HG03521 (cell line): ENCODE results near the gene HSD17B8.

Source experiments
- ATAC-seq: cut with Tn5 transposase; IDR thresholded peaks from one replicate; pipeline ENCODE4 v1.9.1; 2021; ENCODE audit warnings: mild to moderate bottlenecking, moderate library complexity; ENCODE audit not compliant: unreplicated experiment

HSD17B8 gene

GRCh38 chr6:33236328-33236727 lies 31.9 kb downstream of the HSD17B8 start:
- no peak for ATAC-seq

GRCh38 chr6:33236852-33237251 lies 32.4 kb downstream of the HSD17B8 start:
- ATAC-seq: no peak

DNA sequence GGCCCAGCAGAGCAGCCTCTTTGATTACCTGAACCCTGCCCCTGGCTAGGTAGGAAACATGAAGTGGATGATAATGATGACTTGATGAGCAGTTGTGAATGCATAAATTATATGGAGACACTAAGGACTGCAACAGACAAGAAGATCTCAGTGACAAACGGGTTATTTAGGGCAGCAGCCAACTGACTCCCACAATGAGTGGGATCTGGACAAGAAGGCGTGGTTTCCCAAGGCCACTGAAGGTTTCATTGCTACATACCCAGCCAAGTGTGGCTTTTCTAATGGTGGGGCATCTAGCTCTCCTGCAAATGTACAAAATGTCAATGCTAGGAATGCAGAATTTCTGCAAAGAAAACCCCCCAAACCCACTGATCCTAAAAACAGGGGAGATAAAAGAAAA lies 33.3 kb downstream of the HSD17B8 start:
- no peak for ATAC-seq

DNA sequence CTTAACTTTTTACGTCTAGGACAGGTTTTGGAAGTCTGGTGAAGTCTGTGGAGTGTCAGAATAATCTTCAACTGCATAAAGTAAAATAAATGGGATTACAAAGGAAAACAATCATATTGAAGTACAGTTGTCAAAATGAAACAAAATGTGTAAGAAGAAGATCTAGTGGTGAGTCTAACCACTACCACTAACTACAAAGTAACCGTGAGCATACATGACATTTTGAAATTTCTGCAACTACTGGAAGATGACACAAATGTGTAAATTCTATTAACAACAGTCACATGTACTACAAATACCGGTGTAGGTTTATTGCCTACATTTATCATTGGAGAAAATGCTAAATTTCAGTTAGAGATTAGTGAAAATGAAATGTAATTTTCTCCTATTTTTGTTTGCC lies 37.5 kb downstream of the HSD17B8 start:
- ATAC-seq: no peak

DNA sequence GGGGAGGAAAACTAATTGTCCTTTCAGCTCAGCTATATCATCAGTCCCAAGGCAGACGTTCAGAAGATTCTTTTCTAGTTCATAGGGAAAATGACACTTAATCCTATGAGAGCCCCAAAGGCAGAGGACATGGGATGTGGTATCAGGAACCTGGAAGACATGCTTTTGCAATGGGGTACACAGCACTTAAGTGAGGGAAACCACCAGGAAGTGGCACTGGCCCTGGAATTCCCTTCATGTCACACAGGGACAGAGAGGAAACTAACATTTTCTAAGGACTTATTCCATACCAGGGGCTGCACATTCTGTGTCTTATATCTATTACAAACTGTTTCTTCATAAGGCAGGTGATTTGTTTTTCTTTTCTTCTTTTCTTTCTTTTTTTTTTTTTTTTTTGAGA lies 39.0 kb downstream of the HSD17B8 start:
- no peak for ATAC-seq

DNA sequence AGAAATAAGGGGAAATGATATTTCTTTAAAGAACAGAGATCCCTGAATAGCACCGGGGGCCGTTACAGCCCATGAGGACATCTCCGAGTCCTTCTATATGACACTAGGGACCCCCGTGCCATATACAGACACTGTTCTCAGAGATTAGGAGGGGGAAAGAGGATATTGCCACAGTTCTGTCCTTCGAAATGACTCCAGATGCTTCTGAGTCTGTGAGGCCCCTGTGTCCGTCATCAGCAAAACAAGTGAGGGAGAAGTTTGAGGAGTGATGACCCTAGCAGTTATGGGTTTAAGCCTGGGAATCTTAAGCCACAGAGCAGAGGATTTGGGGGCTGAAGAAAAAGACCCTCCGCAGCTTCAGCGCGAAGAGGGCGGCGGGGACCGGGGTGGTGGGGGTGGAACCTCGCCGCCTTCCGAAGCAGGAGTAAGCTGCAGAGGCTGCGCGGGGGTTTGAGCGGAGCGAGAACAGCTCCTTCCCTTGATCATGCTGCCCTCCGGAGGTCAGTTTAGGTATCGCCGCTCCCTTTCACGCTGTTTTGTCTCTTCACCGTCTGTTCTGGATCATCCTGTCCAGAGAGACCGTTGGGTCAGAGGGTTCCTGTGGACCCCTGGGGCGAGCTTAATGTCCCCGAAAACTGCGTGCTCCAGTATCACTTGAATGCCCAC lies 43.7 kb downstream of the HSD17B8 start:
- no peak for ATAC-seq

GRCh38 chr6:33248643-33248931 lies 44.1 kb downstream of the HSD17B8 start:
- no peak for ATAC-seq

GRCh38 chr6:33248932-33249731 lies 44.7 kb downstream of the HSD17B8 start:
- peak; percentile 84 for ATAC-seq

DNA sequence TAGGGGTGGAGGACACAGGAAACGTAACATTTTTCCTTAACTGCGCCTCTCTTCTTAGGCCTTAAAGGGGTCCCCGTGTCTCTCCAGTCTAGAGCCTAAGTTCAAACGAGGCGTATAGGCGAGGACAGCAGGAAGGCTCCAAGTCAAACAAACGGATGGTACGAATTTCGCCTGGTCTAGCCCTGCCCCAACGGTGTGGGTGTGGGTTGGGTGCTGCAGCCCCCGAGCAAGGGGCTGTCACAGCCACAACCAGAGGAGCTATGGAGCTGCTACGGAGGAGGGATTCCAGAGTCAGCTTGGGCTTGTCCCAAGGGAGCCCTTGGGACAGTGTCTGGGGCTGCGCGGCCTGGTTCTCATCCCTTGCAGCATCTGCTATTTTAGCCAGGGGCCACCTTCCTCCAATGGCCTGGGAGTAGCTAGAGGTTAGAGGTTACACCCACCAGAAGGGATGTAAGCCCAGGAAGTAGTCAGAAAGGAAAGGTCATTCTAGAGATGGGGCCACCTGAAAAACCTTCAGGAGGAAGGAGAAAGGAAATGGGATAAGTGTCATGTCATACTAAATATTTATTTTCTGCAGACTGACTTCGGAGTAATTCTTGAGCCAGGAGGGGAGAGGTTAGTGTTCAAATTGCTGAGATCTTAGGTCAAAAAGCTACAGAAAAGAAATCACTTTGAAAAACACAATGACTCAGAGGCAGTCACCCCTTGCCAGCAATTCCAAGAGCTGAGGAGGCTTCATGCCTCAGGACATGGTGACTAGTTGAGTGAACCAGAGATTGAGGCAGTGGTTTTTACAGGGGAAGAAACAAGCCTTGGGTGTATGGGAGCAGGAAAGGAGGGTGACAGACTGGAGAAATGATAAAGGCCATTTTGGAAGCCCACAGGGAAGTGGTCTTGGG lies 45.5 kb downstream of the HSD17B8 start:
- ATAC-seq: no peak

DNA sequence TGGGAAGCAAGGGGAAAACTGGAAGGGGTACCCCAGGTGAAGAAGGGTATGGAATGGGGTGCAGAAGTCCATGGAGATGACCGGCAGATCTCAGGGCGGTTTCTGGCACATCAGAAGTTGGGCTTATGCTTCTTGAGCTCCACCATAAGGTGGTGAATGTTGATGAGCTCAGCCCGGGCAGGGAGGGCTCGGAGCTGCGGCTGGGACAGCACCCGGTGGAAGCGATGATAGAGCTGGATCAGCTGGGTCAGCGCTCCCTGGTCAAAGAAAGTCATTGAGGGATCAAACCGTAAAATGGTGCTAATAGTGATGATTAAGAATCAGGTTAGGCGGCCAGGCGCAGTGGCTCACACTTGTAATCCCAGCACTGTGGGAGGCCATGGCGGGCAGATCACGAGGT lies 46.3 kb downstream of the HSD17B8 start:
- no peak for ATAC-seq

DNA sequence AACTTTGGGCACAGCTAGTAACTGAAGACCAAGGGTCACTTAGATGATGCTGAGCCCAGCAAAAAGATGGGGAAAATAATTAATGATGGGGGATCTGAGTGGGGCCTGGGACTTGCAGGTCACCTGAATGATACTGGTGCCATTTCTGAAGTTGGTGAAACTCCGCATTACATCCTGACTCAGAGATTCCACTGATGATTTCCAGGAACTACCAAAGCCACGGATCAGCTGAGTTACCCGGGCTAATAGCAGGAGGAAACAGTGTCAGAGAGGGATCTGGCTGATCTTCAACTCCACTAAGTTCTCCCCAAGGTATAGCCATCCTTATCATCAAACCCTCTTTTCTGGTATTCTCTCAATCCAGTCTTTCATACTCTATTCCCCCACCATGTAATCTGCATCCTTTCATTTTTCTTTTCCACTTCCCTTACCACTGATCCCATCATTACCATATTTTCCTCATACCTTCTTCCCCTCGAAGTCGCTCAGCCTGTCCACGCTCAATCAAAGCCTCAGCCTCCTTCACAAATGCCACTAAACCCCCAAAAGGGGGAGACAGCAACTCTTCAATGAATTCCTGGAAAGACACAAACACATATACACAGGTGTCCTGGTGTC lies 47.0 kb downstream of the HSD17B8 start:
- no peak for ATAC-seq

DNA sequence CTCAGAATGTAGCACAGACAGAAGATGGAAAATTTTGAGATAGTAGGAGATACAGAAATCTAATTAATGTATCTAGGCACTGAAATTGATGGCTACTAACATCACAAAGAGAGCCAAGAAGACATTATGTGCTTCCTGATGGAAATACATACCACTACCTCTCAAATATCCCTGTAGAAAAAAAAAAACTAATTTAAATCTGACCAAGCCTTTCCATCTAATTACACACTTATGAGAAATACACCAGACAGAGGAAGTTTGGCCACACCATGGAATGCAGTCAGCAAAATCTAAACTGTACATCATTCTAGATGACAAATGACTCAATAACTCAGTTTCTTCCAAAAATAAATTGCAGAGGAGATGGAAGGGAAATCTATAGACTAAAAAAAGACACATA lies 48.3 kb downstream of the HSD17B8 start:
- ATAC-seq: no peak

GRCh38 chr6:33254591-33254990 lies 50.1 kb downstream of the HSD17B8 start:
- ATAC-seq: no peak
